Measurements from ENCODE around the gene RETSAT.
A peak's percentile ranks its signal among the peaks of the same experiment; 100 is the strongest.

RETSAT gene

GRCh38 chr2:85393836-85394235 lies 39.5 kb upstream of the RETSAT start:
- H2BK120ac ChIP-seq (ENCODE audit: insufficient read depth, low read length, poor library complexity): no peak overlapping the region
- H3K4ac ChIP-seq (ENCODE audit: low read depth, low read length): no peak overlapping the region
- H2BK12ac ChIP-seq (ENCODE audit: low read length): no peak overlapping the region
- no peak overlapping the region for H3K4me3 ChIP-seq (ENCODE audit: low read depth, low read length)
- no peak overlapping the region for H2AK5ac ChIP-seq (ENCODE audit: low read length)
- H3K23ac ChIP-seq (ENCODE audit: low read length): no peak overlapping the region
- no peak overlapping the region for H2BK5ac ChIP-seq (ENCODE audit: low read depth, low read length, poor library complexity)
- H3K27ac ChIP-seq (ENCODE audit: low read depth, low read length): no peak overlapping the region
- H3K14ac ChIP-seq (ENCODE audit: low read length): no peak overlapping the region
- no peaks in the 10 kb centered on the region for H3K9me3 ChIP-seq (ENCODE audit: insufficient read depth, low read depth, low read length)
- H3K79me2 ChIP-seq (ENCODE audit: control insufficient read depth, insufficient read depth, low read length, poor library complexity): no peaks in the 10 kb centered on the region
- H3K4me2 ChIP-seq (ENCODE audit: low read length): no peak overlapping the region
- H2AFZ ChIP-seq (ENCODE audit: insufficient read depth, low read length, poor library complexity): no peak overlapping the region
- peaks cover 49 to 58% of the 10 kb centered on the region in 2 experiments for H3K36me3 ChIP-seq (ENCODE audit: control insufficient read depth in 1 of 2, insufficient read depth in 2 of 2, low read length in 2 of 2)
- no peak overlapping the region for H3K9ac ChIP-seq (ENCODE audit: low read length)
- H3K18ac ChIP-seq (ENCODE audit: low read length): no peak overlapping the region
- H3K4me1 ChIP-seq (ENCODE audit: control insufficient read depth in 1 of 2, insufficient read depth in 2 of 2, low read length in 2 of 2): peaks cover 17 to 18% of the 10 kb centered on the region in 2 experiments
- H4K12ac ChIP-seq (ENCODE audit: low read depth, low read length): no peak overlapping the region
- H3K79me1 ChIP-seq (ENCODE audit: low read length): peaks cover 4% of the 10 kb centered on the region
- H4K91ac ChIP-seq (ENCODE audit: low read depth, low read length): no peak overlapping the region
- H4K8ac ChIP-seq (ENCODE audit: low read depth, low read length): no peak overlapping the region
- no peak for DNase-seq
- H3K27me3 ChIP-seq (ENCODE audit: insufficient read depth, low read length): no peaks in the 10 kb centered on the region
- WGBS (ENCODE audit: extremely low coverage, insufficient coverage, insufficient read length): no CpG with 5 or more reads among the region's 4 CpGs

- Histone ChIP-seq H3K18ac (ENCODE audit: low read length) (no peak overlapping the region), H4K8ac (ENCODE audit: low read depth, low read length) (no peak overlapping the region)
- no CpG with 5 or more reads among the region's 11 CpGs for WGBS (ENCODE audit: extremely low coverage, insufficient coverage, insufficient read length)
Observed at GRCh38 chr2:85390941-85391669, 36.8 kb upstream of the RETSAT start.

GRCh38 chr2:85388878-85389538 lies 34.7 kb upstream of the RETSAT start:
- Histone ChIP-seq H2BK12ac (ENCODE audit: low read length) (no peak overlapping the region), H3K23ac (ENCODE audit: low read length) (no peak overlapping the region), H3K4me1 (ENCODE audit: control insufficient read depth in 1 of 2, insufficient read depth in 2 of 2, low read length in 2 of 2) (no peaks in the 10 kb centered on the region), H3K9me3 (ENCODE audit: insufficient read depth, low read depth, low read length) (no peaks in the 10 kb centered on the region), H2BK120ac (ENCODE audit: insufficient read depth, low read length, poor library complexity) (no peak overlapping the region), H2AFZ (ENCODE audit: insufficient read depth, low read length, poor library complexity) (no peak overlapping the region), H4K91ac (ENCODE audit: low read depth, low read length) (no peak overlapping the region), H3K4me3 (ENCODE audit: low read depth, low read length) (no peak overlapping the region), H3K9ac (ENCODE audit: low read length) (no peak overlapping the region), H3K18ac (ENCODE audit: low read length) (no peak overlapping the region), H2BK5ac (ENCODE audit: low read depth, low read length, poor library complexity) (no peak overlapping the region), H3K4ac (ENCODE audit: low read depth, low read length) (no peak overlapping the region), H3K4me2 (ENCODE audit: low read length) (no peak overlapping the region), H3K14ac (ENCODE audit: low read length) (no peak overlapping the region), H4K12ac (ENCODE audit: low read depth, low read length) (no peak overlapping the region), H3K79me1 (ENCODE audit: low read length) (no peaks in the 10 kb centered on the region), H3K27me3 (ENCODE audit: insufficient read depth, low read length) (no peaks in the 10 kb centered on the region), H2AK5ac (ENCODE audit: low read length) (no peak overlapping the region), H3K79me2 (ENCODE audit: control insufficient read depth, insufficient read depth, low read length, poor library complexity) (no peaks in the 10 kb centered on the region), H3K36me3 (ENCODE audit: control insufficient read depth in 1 of 2, insufficient read depth in 2 of 2, low read length in 2 of 2) (peaks cover 35 to 37% of the 10 kb centered on the region in 2 experiments), H4K8ac (ENCODE audit: low read depth, low read length) (no peak overlapping the region), H3K27ac (ENCODE audit: low read depth, low read length) (no peak overlapping the region)
- no CpG with 5 or more reads among the region's 9 CpGs for WGBS (ENCODE audit: extremely low coverage, insufficient coverage, insufficient read length)
- no peak for DNase-seq

More at GRCh38 chr2:85390941-85391669, 36.8 kb upstream of the RETSAT start:
- no peak overlapping the region for H4K12ac ChIP-seq (ENCODE audit: low read depth, low read length)
- no peak overlapping the region for H2AFZ ChIP-seq (ENCODE audit: insufficient read depth, low read length, poor library complexity)
- DNase-seq: peak; percentile 47 to 70
- no peak overlapping the region for H3K4me3 ChIP-seq (ENCODE audit: low read depth, low read length)
- no peak overlapping the region for H4K91ac ChIP-seq (ENCODE audit: low read depth, low read length)
- H3K4me2 ChIP-seq (ENCODE audit: low read length): no peak overlapping the region
- H3K23ac ChIP-seq (ENCODE audit: low read length): no peak overlapping the region
- no peaks in the 10 kb centered on the region for H3K9me3 ChIP-seq (ENCODE audit: insufficient read depth, low read depth, low read length)
- no peak overlapping the region for H2BK12ac ChIP-seq (ENCODE audit: low read length)
- H3K27ac ChIP-seq (ENCODE audit: low read depth, low read length): no peak overlapping the region
- H3K79me2 ChIP-seq (ENCODE audit: control insufficient read depth, insufficient read depth, low read length, poor library complexity): no peaks in the 10 kb centered on the region
- no peak overlapping the region for H2BK120ac ChIP-seq (ENCODE audit: insufficient read depth, low read length, poor library complexity)
- no peak overlapping the region for H2BK5ac ChIP-seq (ENCODE audit: low read depth, low read length, poor library complexity)
- peaks cover under 1% of the 10 kb centered on the region for H3K79me1 ChIP-seq (ENCODE audit: low read length)
- H3K4me1 ChIP-seq (ENCODE audit: control insufficient read depth in 1 of 2, insufficient read depth in 2 of 2, low read length in 2 of 2): peaks cover under 1% of the 10 kb centered on the region in 2 experiments
- no peak overlapping the region for H3K14ac ChIP-seq (ENCODE audit: low read length)
- no peak overlapping the region for H3K4ac ChIP-seq (ENCODE audit: low read depth, low read length)
- no peak overlapping the region for H3K9ac ChIP-seq (ENCODE audit: low read length)
- peaks cover 46 to 49% of the 10 kb centered on the region in 2 experiments for H3K36me3 ChIP-seq (ENCODE audit: control insufficient read depth in 1 of 2, insufficient read depth in 2 of 2, low read length in 2 of 2)
- no peaks in the 10 kb centered on the region for H3K27me3 ChIP-seq (ENCODE audit: insufficient read depth, low read length)
- H2AK5ac ChIP-seq (ENCODE audit: low read length): no peak overlapping the region

- H3K79me2 ChIP-seq (ENCODE audit: control insufficient read depth, insufficient read depth, low read length, poor library complexity): no peaks in the 10 kb centered on the region
- peak; percentile 18 to 75 for DNase-seq
- no peaks in the 10 kb centered on the region for H3K9me3 ChIP-seq (ENCODE audit: insufficient read depth, low read depth, low read length)
- no peak overlapping the region for H4K91ac ChIP-seq (ENCODE audit: low read depth, low read length)
- no peak overlapping the region for H2AFZ ChIP-seq (ENCODE audit: insufficient read depth, low read length, poor library complexity)
- no peak overlapping the region for H3K18ac ChIP-seq (ENCODE audit: low read length)
- no peak overlapping the region for H2BK120ac ChIP-seq (ENCODE audit: insufficient read depth, low read length, poor library complexity)
- H4K12ac ChIP-seq (ENCODE audit: low read depth, low read length): no peak overlapping the region
- H3K36me3 ChIP-seq (ENCODE audit: control insufficient read depth in 1 of 2, insufficient read depth in 2 of 2, low read length in 2 of 2): peaks cover 31 to 38% of the 10 kb centered on the region in 2 experiments
- no peaks in the 10 kb centered on the region for H3K27me3 ChIP-seq (ENCODE audit: insufficient read depth, low read length)
- no peak overlapping the region for H2AK5ac ChIP-seq (ENCODE audit: low read length)
- no peak overlapping the region for H2BK12ac ChIP-seq (ENCODE audit: low read length)
- WGBS (ENCODE audit: extremely low coverage, insufficient coverage, insufficient read length): no CpG with 5 or more reads among the region's 2 CpGs
- no peak overlapping the region for H2BK5ac ChIP-seq (ENCODE audit: low read depth, low read length, poor library complexity)
- H3K4ac ChIP-seq (ENCODE audit: low read depth, low read length): no peak overlapping the region
- H3K14ac ChIP-seq (ENCODE audit: low read length): no peak overlapping the region
- no peak overlapping the region for H3K9ac ChIP-seq (ENCODE audit: low read length)
- H3K27ac ChIP-seq (ENCODE audit: low read depth, low read length): no peak overlapping the region
- no peak overlapping the region for H3K4me2 ChIP-seq (ENCODE audit: low read length)
- no peaks in the 10 kb centered on the region for H3K79me1 ChIP-seq (ENCODE audit: low read length)
- no peak overlapping the region for H3K4me3 ChIP-seq (ENCODE audit: low read depth, low read length)
- H3K23ac ChIP-seq (ENCODE audit: low read length): no peak overlapping the region
- H3K4me1 ChIP-seq (ENCODE audit: control insufficient read depth in 1 of 2, insufficient read depth in 2 of 2, low read length in 2 of 2): no peaks in the 10 kb centered on the region
- no peak overlapping the region for H4K8ac ChIP-seq (ENCODE audit: low read depth, low read length)
Observed at GRCh38 chr2:85387754-85388153, 33.4 kb upstream of the RETSAT start.
